Suppressor macrophage treated with lipopolysaccharide for 1 hour (primary cell): Measurements from ENCODE around the gene TCF7.

Experiments
- DNase-seq, 3 donors: peaks; one replicate each; pipeline ENCODE4 v3.0.0-alpha.2; 2020 to 2022

The TCF7 gene

DNA sequence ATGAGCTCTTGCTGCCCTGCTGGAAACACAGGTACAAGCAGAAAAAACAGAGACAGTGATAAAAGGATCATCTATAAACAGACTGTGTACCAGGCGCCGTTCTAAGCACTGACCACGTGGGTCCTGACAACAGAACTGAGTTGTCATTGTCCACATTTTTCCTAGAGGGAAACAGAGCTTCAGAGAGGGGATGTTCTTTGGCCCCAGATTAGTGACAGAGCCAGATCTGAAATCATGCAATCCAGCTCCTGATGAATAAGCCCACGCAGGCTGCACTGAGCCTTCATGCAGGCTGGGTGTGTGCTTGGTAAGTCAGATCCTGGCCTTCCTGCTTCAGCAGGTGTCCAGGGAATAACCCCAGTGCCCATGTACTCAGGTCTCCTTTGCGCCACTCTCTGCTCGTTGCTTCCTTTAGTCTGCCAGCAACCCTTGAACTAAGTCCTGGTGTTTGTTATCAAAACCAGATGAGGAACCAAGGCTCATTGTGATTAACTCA is 22.8 kb upstream of the TCF7 start:
- no peak for DNase-seq

DNA sequence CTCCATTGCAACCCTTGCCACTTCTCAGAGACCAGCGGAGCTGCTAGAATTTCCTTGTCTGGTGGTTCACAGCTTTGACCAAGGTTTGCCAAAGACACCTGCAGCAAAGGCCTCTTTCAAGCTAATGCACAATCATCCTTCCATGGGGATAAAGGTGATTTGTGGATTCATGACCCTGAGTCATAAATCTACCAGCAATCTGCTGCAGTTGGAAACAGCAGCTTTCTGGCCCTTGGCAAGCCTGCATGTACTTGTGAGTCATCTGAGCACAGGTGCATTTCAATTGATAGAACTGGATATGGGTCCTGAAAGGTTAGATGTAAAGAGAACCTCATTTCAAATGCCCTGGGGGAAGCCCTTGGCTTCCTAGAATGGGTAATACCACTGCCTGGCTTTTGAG is 21.6 kb upstream of the TCF7 start:
- DNase-seq: no peak

DNA sequence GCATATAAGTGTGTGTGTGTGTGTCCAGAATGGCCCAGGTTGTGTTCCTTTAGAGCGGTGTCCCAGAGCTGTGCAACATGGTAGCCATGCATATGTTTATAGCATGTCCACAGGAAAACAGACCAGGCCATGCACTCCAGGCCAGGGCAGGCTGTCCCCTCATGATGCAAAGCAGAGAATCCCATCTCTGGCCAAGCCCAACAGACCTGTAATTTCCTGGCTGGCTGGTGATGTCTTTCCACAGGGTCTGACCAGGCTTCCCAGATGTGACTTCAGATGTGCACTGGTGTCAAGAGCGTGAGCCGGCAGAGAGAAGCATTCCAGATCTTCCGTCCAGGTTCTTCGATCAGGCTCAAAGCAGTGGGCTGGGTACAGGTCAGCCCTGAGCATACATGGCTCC is 21.1 kb upstream of the TCF7 start:
- DNase-seq: no peak

DNA sequence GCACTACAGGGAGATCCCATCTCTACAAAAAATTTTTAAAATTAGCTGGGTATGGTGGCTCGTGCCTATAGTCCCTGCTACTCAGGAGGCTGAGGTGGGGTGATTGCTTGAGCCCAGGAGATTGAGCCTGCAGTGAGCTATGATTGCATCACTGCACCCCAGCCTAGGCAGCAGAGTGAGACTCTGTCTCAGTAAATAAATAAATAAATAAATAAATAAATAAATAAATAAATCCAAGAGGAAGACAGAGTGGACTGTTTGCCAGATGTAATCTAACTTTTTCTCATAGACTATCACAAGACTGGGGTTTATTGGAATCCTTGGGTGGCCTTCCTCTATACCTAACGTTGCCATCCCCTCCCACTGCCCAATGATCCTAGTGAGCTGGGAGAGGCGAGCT is 19.2 kb upstream of the TCF7 start:
- no peak for DNase-seq

DNA sequence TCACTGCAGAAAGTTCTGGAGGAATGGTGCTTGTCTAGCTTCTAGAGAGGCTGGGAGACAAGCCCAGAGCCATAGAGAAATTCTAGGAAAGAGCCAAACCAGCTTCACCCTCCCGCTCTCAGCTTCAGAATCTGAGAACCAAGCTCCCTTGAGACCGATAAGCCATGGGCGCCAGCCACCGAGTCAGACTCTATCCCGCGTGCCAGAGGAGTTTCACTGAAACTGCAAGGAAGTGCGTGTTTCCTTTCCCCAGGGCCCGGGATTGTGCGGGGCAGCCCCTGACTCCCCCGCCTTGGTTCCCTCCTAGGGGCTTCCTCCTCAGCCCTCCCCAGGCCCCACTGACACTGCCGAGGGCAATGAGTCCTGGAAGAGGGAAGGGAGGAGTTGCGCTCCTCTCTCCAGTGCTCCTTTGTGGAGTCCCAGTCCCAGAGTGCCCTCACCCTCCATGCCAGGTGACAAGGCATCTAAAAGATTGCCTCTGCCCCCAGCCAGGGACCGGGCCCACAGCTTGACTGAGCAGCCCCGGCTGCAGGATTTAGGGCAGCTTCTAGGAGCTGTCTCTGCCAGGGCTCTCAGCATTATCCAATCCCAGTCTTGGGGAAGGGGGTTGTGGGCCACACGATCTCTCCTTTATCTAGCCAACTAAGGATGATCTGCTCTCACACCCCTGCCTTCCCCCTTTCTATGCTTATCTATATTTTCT is 18.4 kb upstream of the TCF7 start:
- DNase-seq: peak; percentile 35 to 61 (median 50)

DNA sequence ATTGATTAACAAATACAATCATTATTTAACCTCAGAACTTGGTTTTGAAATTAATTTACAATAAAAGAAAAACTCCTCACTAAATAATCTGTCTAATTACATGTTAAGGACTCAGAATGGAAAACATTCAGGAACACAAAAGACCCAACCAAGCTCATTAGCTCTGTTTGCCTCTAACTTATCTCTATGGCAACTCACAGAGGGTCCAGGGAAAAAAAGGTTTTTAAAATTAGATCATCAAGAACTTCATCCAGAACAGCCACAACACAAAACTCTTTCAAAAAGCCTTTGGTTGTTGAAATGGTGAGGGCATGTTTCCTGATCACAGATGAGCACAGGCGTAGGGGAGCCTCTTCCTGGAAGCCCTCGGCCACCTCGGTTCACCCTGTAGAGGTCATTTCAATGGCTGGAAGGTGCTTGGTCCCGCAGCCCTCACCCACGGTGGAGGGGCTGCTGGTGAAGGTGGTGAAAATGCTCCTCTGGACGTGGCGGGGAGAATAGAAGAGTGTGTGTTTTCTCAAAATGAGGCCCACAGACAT is 17.2 kb upstream of the TCF7 start:
- DNase-seq: no peak

DNA sequence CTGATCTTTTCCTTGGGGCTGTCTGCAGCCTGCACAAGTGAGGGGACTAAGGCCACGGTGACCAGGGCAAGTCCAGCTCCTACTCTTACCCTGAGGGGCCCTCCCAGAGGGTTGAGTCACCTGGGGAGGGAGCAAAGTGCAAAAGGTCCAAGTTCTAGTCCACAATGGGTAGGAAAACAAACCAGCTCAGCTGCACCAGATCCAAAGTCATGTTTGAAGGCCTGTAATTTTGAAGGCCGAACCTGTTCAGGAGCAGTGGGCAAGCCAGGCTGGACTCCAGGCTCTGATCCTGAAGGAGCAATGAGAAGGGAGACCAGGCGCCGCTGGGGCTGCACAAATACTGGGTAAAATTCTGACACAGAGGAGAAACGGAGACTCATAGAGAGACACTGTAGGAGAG is 15.8 kb upstream of the TCF7 start:
- no peak for DNase-seq

DNA sequence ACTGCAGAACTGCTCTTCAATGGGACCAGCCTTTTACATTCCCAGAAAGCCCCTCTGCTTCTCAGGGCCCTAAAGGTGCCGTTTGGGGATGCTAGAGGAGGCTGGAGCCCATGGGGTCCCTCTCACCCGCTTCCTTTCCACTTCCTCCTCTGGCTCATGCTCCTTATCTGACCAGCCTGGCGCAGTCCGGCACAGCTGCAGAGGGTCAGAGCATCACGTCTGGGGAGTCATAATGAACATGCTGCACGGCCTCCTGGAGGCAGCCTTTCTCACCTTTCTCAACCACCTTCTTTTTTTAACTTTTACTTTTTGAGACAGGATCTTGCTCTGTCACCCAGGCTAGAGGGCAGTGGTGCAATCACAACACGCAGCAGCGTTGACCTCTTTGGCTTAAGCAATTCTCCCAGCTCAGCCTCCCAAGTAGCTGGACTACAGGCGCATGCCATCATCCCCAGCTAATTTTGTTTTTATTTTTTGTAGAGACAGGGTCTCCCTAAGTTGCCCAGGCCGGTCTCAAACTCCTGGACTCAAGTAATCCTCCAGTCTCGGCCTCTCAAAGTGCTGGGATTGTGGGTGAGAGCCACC is 15.1 kb upstream of the TCF7 start:
- no peak for DNase-seq

DNA sequence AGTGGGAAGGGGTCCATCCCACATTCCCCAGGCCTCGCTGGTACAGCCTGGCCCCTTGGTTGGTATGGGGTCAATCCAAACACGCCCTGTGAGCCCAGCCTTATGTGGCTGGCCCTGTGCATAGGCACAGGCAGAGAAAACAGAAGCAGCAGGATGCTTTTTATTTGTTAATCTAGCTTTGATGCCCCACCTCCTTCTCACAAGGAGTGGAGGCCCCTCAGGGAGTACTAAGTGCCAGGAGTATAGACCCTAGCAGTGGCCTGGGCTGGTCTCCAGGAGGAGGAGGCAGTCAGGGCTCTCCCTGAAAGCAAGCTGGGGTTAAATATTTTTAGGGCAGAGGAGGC is 14.6 kb upstream of the TCF7 start:
- no peak for DNase-seq

DNA sequence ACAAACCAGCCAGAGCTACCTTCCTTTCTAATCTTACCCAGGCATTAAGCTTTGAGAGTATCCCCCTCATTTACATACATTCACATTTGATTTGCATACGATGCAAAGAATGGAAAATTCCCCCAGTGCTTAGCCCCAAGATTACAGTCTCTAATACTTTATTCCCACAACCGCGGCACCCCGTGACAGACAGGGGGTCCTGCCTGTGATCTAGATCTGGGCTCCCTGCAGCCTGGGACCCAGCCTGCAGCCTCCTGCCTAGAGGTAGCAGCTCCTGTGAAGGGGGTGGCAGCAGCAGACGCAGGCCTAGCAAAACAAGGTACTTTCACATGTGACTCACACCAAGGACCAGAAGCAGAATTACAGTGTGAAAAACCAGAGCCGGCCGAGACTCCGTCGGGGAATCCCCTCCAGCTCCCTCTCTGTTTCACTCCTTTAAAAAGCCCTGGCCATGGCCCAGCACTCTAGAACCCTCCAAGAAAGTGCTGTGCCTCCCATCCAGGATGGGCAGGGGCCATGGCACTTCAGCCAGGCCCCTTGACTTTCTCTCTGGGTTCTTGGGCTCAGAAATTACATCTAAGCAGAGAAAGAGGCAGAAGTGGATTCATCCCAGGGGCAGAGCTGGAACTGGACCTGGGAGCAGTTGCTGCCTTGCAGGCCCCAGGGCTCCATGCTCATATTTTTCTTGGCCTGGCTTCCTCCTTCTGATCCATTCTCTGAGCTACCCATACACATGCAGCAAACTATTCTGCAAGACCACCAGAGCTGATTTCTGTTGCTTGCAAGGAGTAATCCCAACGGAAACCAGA is 14.0 kb upstream of the TCF7 start:
- peak; percentile 50 to 68 (median 67) for DNase-seq

DNA sequence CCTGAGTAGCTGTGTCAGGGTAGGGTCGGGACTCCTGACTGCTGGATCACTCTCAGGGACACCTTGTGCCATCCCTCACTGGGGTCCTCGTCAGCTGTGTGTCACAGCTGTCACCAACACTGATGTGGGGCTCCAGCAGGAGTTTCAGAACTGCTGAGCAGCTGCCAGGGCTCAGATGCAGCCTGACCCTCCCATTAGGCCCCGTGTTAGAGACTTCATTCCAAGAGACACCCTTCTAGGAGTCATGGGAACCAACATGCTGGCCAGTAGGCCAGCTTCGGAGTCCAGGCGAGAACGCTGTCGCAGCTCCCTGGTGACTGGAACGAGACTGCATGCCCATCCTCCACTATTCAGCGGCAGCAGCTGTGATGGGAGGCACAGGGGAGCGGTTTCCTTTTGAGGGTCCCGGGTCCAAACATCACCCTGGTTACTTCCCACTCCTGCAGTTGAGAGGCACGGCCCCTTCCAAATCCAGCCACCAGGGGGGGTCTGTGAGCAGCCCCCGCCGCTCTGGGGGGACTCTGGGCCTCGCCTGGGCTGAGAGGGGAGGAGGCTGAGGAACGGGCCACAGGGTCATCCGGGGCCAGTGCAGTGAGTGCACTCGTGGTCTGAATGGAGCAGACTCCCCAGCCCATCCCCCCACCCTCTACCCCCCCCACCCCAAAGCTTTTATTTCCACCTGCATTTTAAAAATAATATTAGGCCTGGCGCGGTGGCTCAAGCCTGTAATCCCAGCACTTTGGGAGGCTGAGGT is 12.6 kb upstream of the TCF7 start:
- peak; percentile 70 to 81 (median 72) for DNase-seq

DNA sequence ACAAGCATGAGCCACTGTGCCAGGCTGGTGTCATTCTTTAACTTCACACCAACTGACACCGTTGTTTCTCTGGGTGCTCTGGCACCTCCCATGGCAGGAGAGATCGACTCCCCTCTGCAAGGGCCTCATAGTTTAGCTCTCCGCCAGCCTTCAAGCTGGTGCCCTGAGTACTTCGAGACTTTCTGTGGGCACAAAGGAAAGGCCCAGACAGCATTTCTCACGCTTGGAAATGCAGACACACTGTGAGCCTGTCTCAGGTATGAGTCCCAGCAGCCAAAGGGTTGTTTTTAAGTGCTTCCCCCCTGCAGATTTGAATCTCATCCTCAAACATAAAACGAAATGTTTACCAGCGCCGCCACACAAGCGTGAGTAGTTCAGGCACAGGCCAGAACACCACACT is 11.1 kb upstream of the TCF7 start:
- DNase-seq: no peak

DNA sequence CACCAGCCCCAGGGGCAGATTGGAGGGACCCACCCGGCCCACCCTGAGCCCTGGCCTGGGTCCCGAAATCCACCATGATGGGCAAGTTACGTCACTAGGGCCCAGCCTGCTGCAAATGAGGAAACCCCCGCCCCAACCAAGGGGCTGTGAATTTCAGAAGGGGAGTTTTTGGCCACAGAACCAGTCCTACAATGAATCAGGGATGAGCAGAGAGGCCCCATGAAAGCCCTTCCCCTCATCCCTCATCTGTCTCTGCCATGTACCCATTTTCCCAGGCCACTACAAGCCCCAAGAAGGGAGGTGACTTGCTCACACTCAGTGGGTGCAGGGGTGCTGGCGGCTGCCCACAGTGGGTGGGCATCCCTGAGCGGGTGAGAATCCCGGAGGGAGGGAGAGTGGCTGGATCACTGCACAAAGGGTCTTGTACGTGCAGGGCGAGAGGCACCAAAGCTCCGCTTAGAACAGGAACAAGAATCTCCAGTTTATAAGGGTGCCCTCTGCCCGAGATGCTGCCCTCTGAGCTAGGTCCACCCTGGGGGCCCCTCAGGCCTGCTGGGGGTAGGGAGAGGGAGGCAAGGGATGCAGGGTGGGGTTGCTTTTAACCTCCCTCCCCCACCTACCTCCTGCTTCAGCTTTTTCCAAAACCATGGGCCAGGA is 10.4 kb upstream of the TCF7 start:
- no peak for DNase-seq

DNA sequence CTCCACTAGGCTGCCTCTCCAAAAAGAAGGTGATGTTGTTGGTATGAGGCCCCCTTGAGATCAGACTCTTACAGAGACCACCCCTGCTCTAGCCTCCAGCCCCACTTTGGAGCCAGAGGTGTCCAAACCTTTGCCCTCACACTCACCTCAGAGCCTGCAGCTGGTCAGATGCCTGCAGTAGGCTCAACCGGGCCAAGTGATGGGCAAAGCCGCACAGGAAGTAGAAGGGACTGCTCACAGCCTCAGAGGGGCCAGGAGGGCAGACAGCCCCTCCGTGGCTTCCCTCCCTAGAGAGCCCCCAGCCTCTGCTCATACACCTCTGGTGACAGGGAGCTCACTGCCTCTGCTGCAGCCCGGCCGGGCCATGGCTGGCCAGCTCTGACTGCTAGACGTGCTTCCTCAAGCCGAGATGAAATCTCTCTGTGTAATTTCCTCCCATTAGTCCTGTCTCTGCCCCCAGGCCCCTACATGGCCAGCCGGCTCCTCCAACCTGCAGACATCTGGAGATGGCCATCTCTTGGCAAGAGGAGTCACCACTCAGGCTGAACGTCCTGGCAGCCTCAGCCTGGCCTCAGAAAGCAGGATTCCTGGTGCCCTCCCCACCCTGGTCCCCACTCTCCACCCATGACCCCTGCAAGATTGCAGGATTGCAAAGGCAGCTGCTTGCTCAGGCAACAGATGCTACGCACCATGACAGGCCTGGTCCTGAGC is 7.3 kb upstream of the TCF7 start:
- DNase-seq: no peak

DNA sequence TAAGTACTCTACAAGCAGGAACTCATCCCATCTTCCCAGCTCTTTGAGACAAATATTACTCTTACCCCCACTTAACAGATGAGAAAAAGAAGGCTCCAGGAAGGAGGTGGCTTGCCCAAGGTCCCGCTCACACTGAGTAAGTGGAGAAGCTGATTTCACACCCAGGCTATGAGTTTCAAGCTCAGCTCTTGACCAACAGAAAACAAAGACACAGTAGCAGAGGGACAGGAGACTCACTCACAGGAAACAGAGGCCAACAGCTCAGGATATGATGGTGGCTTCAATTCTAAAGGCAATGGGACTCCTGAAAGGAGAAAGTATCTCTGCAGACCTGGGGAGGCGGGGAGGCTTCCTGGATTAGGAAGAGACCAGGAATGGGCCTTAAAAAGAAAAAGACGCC is 6.7 kb upstream of the TCF7 start:
- DNase-seq: no peak

DNA sequence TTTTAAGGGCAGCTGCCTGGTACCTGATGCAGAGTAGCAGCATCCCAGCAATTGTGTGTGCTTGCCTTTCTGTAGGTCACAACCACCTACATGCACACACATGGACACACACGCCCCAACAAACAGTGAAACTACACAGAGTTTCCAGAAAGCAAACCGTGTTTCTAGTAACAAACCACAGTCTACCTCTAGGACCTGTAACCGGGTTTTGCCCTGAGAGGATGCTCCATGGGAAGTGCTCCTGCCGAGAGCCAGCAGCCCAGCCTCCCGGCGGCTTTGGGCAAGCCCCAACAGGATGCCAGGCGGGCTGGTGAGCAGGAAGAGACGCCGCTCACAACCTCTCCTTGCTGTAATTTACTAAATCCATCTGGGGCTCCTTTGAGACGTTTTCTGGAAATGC is 4.1 kb upstream of the TCF7 start:
- no peak for DNase-seq

DNA sequence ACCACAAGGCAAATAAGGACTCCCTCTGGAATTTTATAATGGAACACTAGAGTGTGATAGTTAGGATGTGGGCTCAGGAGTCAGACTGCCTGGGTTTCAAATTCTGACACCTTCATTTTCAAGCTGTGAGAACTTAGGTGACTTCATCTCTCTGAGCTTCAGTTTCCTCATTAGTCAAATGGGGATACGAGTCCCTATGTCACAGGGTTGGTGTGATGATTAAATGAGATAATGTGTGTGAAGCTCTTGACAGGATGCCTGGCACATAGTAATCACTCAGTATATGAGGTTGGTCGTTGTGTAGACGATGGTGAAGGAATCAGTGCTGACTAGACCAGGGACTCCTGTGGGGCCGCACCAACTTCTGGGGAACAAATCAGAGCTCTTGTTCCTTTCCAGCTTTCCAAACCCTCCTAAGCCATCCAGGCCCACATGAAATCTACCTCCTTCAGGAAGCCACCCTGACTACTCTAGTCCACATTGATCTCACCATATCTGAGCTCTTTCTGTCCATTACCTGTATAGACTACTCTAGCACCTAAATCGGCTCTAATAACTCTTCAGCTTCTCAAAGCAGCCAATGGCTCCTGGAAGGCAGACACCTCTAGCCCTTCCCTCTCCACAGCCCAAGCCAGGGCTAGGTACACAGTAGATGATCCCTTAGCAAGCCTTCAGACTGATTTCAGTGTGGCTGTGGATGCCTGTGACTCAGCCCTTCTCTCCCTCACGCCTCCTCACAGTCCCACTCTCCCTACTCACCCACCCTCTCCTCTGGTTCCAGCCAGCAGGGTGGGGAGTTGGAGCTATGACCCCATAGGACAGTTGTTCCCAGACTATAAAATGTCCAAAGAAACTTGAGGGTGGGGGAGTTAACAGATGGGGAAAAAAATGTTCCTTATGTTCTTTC is 2.5 kb upstream of the TCF7 start:
- DNase-seq: peak; percentile 21 to 28 (median 27)

DNA sequence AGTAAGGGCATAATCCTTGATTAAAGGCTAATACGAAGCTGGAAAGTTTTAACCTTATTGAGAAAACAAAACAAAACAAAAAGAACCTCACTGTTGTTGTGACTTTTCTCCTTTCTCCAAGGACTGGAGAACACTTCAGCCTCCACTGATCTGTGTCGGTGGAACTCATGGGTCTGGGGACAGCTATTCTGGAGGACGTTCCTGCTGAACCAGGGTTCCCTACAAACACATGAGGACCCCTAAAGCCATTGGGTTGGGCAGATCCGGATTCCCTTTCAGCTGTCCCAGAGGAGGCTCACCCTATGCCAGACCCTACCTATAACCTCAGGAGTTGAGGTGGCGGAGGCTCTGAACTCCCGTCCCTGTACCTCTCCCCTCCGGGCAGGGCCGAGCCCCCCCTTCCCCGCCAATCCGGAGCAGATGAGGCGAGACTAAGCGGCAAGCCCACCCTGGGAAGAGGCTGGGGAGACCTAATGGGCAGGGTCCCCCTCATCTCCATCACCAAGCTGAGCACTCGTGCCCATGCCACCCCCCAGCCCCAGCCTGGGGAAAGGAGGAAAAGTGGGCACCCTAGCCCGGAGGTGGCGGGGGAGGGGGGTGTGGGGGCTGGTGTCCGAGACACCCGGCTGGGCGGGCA is 1.6 kb upstream of the TCF7 start:
- no peak for DNase-seq

DNA sequence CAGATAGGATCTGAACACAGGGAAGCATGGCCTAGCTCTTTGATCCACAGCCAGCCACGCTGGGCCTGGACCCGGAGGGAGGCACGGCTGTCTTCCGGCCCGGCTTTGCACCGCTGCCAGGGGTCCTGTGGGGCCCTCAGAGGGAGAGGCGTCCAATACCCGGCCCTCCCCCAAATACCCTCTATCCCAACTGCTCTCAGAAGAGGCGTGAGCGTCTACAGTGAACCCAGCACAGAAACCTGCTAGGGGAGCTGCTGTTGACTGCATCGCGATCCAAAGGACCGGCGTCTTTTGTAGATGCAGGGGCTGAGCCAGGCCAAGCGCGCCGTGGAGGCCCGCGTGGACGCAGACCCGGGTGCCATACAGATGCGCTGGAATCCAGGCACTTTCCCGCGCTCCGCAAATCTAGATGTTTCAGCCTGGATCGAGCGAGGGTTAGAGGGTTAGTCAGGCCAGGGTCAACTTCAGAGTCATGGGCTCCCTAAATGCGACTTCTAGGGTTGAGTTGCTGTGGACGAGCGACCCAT is 1.1 kb upstream of the TCF7 start:
- no peak for DNase-seq
